Parathyroid adenoma (tissue), 2 donors: ENCODE results near the gene CDPF1.
A peak's percentile ranks its signal among the peaks of the same experiment; 100 is the strongest.

Source experiments
- H2AFZ ChIP-seq: fragments of 300-600 bp; sonication (generic); one replicate; pipeline ENCODE4 v1.7.0; 2017; ENCODE audit warnings: antibody characterized with exemption, mild to moderate bottlenecking
- H3K27ac ChIP-seq: fragments of 300-600 bp; sonication (generic); one replicate; pipeline ENCODE4 v1.7.0; 2017
- H3K27me3 ChIP-seq: fragments of 300-600 bp; sonication (generic); one replicate; pipeline ENCODE4 v1.7.0; 2017; ENCODE audit warnings: low read length; ENCODE audit not compliant: control insufficient read depth, insufficient read depth
- H3K36me3 ChIP-seq: fragments of 300-600 bp; sonication (generic); one replicate; pipeline ENCODE4 v1.7.0; 2017; ENCODE audit warnings: low read length; ENCODE audit not compliant: control insufficient read depth, insufficient read depth
- H3K4me1 ChIP-seq: fragments of 300-600 bp; sonication (generic); one replicate; pipeline ENCODE4 v1.7.0; 2017; ENCODE audit warnings: control low read depth
- H3K4me2 ChIP-seq: fragments of 300-600 bp; sonication (generic); one replicate; pipeline ENCODE4 v1.7.0; 2017; ENCODE audit warnings: low read length
- H3K4me3 ChIP-seq: fragments of 300-600 bp; sonication (generic); one replicate; pipeline ENCODE4 v1.7.0; 2017; ENCODE audit warnings: low read depth, low read length
- H3K79me2 ChIP-seq: fragments of 300-600 bp; sonication (generic); one replicate; pipeline ENCODE4 v1.7.0; 2017; ENCODE audit warnings: control low read depth
- H3K9ac ChIP-seq: fragments of 300-600 bp; sonication (generic); one replicate; pipeline ENCODE4 v1.7.0; 2017; ENCODE audit warnings: mild to moderate bottlenecking
- H3K9me3 ChIP-seq: fragments of 300-600 bp; sonication (generic); one replicate; pipeline ENCODE4 v1.7.0; 2017; ENCODE audit warnings: low read length; ENCODE audit not compliant: control insufficient read depth
- CTCF ChIP-seq: fragments of 300-600 bp; sonication (generic); IDR thresholded peaks from one replicate; pipeline ENCODE4 v1.7.0; 2017; ENCODE audit warnings: antibody characterized with exemption, mild to moderate bottlenecking
- donor health status: primary hyperparathyroidism.

CDPF1 gene

DNA sequence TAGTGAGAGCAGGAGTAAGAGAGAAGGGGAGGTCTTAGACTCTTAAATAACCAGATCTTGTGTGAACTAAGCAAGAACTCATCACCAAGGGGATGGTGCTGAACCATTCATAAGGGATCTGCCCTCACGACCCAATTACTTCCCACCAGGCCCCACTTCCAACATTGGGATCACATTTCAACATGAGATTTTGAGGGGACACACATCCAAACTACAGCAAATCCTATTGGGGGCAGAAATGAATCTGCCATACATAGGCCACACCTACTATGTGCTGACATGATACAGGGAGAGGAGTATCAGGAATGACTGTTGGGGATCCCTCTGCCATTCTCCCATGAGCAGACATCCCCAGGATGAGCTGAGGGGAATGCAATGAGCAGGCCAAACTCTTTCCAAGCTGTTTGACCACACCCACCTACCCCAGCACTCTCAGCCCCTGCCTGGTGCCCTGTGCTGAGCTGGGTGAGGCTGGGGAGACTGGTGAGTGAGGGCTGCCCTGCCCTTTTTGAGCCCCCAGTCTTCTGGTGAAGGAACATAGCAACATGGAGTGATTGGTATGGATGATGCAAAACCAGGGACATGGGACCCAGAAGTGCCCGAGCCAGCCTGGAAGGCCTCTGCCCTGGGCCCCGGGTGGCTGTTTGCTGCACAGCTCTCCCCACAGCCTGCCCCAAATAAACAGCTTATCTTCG is 45.3 kb upstream of the CDPF1 start:
- Histone ChIP-seq H3K9me3 (no peaks in the 10 kb centered on the region), H3K79me2 (no peaks in the 10 kb centered on the region), H2AFZ (peak overlapping the region; percentile 93), H3K36me3 (no peaks in the 10 kb centered on the region), H3K9ac (no peak overlapping the region), H3K27me3 (no peaks in the 10 kb centered on the region), H3K4me1 (peaks cover 5% of the 10 kb centered on the region), H3K27ac (no peak overlapping the region), H3K4me3 (no peak overlapping the region), H3K4me2 (peak overlapping the region; percentile 95)
- TF ChIP-seq CTCF, result no peak

DNA sequence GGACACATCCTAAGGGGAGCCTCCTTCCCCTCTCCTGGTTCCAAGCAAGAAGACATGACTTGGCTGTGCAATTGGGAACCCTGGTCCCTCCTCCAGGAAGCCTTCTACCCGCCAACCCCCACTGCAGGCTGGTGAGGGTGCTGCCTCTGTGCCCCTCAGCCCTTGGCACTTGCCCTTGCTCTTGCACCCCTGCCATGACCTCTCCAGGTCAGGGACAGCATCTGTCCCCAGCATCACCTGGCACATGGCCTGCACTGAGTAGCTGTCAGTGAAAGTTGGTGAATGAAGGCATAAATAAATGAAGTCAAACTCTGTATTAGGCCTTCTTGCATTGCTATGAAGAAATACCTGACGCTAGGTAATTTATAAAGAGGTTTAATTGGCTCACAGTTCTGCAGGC is 44.7 kb upstream of the CDPF1 start:
- H3K27ac ChIP-seq, result no peak overlapping the region
- no peak overlapping the region for H3K9ac ChIP-seq
- no peaks in the 10 kb centered on the region for H3K9me3 ChIP-seq
- no peak overlapping the region for H3K4me3 ChIP-seq
- no peak for TF ChIP-seq CTCF
- no peaks in the 10 kb centered on the region for H3K36me3 ChIP-seq
- peaks cover 5% of the 10 kb centered on the region for H3K4me1 ChIP-seq
- H2AFZ ChIP-seq, result no peak overlapping the region
- H3K79me2 ChIP-seq, result no peaks in the 10 kb centered on the region
- no peaks in the 10 kb centered on the region for H3K27me3 ChIP-seq
- H3K4me2 ChIP-seq, result no peak overlapping the region

DNA sequence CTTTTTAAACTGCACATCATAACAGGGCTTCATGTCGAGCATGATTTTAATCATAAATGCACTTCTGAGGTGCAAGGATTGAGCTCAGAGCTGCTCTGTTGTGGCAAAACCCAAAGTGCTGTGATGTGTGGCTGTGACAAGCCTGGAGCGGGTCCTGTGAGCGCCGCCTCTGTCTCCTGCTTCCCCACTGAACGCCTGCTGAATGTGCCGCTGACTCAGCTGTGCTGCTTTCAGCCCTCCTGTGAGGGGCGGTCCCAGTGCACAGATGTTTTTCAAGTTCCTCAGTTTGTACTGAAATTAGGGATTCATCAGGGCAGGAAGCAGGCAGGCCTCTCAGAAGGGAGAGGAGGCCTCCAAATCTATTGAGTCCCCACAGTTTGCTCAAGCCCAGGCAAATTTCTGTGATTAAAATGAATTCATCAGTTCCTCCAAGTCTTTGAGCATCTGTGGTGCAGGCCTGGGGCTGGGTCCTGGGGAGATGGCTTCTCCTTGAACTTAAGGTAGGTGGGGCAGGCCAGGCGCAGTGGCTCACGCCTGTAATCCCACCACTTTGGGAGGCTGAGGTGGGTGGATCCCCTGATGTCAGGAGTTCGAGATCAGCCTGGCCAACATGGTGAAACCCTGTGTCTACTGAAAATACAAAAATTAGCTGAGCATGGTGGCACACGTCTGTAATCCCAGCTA is 43.6 kb upstream of the CDPF1 start:
- no peaks in the 10 kb centered on the region for H3K79me2 ChIP-seq
- no peak overlapping the region for H2AFZ ChIP-seq
- TF ChIP-seq CTCF, result no peak
- no peak overlapping the region for H3K27ac ChIP-seq
- H3K36me3 ChIP-seq, result no peaks in the 10 kb centered on the region
- no peak overlapping the region for H3K9ac ChIP-seq
- H3K4me2 ChIP-seq, result no peak overlapping the region
- H3K27me3 ChIP-seq, result no peaks in the 10 kb centered on the region
- H3K4me1 ChIP-seq, result peaks cover 5% of the 10 kb centered on the region
- H3K9me3 ChIP-seq, result no peaks in the 10 kb centered on the region
- no peak overlapping the region for H3K4me3 ChIP-seq

DNA sequence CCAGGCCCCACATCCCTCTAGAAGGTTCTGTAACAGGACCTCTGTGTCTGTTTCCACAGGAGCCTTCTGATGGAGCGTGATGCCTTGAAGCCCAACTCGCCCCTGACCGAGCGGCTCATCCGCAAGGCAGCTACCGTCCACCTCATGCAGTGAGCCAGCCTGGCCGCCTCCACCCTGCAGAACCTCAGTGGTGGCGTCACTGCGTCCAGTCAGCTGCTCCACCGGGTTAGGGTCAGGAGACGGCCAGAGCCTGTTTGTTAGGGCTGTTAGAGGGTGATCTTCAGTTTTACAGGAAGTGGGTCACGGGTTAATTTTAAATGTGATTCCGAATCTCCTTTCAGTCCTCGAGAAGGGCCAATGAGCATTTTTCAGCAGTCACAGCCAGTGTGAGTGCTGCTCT is 42.6 kb upstream of the CDPF1 start:
- H3K4me1 ChIP-seq, result peaks cover 5% of the 10 kb centered on the region
- H3K9me3 ChIP-seq, result no peaks in the 10 kb centered on the region
- H3K27me3 ChIP-seq, result no peaks in the 10 kb centered on the region
- no peak overlapping the region for H2AFZ ChIP-seq
- H3K9ac ChIP-seq, result no peak overlapping the region
- H3K79me2 ChIP-seq, result no peaks in the 10 kb centered on the region
- H3K4me2 ChIP-seq, result no peak overlapping the region
- TF ChIP-seq CTCF, result no peak
- no peak overlapping the region for H3K4me3 ChIP-seq
- no peak overlapping the region for H3K27ac ChIP-seq
- H3K36me3 ChIP-seq, result no peaks in the 10 kb centered on the region

DNA sequence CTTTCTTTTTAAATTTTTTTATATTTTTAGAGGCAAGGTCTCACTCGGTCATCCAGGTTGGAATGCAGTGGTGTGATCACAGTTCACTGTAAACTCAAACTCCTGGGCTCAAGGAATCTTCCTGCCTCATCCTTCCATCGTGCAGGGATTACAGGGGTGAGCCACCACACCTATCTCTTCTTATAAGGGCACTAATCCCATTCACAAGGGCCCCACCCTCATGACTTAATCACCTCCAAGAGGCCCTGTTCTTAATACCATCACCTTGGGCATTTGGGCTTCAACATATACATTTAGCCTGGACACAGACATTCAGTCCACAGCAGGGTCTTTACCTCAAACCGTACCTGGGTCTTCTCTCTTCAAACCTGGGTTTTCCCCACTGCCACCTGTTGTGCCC is 42.1 kb upstream of the CDPF1 start:
- H3K79me2 ChIP-seq, result no peaks in the 10 kb centered on the region
- H3K36me3 ChIP-seq, result no peaks in the 10 kb centered on the region
- no peaks in the 10 kb centered on the region for H3K27me3 ChIP-seq
- no peaks in the 10 kb centered on the region for H3K9me3 ChIP-seq
- H3K27ac ChIP-seq, result no peak overlapping the region
- no peak for TF ChIP-seq CTCF
- no peak overlapping the region for H2AFZ ChIP-seq
- peaks cover 5% of the 10 kb centered on the region for H3K4me1 ChIP-seq
- H3K4me3 ChIP-seq, result no peak overlapping the region
- no peak overlapping the region for H3K4me2 ChIP-seq
- no peak overlapping the region for H3K9ac ChIP-seq
